ENCODE measurements around the gene MCCC1.

Gene MCCC1

DNA sequence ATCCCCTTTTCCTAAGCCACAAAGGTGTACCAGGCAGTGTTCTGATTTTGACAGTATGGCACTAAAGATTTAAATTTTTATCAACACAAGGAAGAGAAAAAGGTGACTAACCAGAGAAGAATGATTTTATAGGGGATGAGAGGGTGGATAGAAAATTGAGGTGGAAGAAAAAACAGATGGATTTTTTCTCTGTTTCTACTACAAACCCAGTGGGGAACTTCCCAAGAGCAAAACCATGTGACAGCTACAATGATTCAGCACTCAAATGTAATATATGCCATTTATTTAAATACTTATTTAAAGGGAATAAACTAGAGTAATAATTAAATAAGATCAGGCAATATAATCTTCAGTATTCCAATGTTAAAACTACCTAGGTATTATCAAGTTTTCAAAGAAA is 130.0 kb downstream of the MCCC1 start:
- Mint-ChIP-seq H3K27me3 (no peaks in the 10 kb centered on the region), H3K36me3 (peaks cover 6% of the 10 kb centered on the region), H3K4me1 (peaks cover 58% of the 10 kb centered on the region), H3K27ac (peak overlapping the region; percentile 7), H3K4me3 (no peak overlapping the region), H3K9me3 (no peaks in the 10 kb centered on the region)
- ATAC-seq = no peak

DNA sequence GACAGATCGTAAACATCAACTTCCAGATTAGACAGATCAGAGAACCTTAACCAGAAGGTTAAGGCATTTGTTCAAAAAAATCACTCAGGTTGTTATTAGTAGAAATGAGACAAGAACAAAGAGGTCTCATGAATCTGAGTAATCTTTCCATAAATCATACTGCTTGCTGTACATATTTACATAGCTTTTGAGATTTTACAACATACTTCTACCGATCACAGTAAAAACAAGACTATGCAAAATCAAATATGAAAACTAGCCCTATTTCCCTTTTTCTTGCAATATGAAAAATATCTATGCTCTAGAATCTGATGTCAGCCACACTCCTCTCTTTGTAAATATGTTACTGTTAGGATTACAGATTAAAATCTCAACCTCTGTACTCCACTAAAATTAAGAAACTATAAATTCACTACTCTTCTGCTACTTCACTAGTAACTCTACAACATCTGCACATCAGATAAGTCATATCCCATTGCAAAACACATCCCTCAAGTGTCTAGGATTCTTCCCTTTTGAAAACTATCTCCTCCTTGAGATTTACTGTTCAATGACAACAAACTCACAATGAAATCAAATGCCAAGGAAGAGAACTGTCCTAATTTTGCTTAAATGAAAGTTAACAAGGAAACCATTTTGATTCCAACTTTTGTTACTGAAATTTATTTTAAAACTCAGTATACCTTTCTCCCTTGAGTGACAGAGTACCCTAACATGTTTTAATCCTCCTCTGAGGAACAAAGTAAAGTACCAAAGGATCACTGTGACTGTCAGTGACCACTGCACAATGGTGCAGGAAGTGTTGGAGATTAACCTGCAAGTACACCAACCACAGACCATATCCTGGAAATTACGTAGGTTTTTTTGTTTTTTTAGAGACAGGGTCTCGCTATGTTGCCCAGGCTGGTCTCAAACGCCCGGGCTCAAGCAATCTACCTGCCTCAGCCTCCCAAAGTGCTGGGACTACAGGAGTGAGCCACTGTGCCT is 131.8 kb downstream of the MCCC1 start:
- H3K9me3 Mint-ChIP-seq = no peaks in the 10 kb centered on the region
- H3K4me1 Mint-ChIP-seq = peaks cover 56% of the 10 kb centered on the region
- peak overlapping the region; percentile 16 for H3K4me3 Mint-ChIP-seq
- peak; percentile 62 for ATAC-seq
- H3K36me3 Mint-ChIP-seq = peaks cover 9% of the 10 kb centered on the region
- H3K27me3 Mint-ChIP-seq = no peaks in the 10 kb centered on the region
- peak overlapping the region; percentile 54 for H3K27ac Mint-ChIP-seq

DNA sequence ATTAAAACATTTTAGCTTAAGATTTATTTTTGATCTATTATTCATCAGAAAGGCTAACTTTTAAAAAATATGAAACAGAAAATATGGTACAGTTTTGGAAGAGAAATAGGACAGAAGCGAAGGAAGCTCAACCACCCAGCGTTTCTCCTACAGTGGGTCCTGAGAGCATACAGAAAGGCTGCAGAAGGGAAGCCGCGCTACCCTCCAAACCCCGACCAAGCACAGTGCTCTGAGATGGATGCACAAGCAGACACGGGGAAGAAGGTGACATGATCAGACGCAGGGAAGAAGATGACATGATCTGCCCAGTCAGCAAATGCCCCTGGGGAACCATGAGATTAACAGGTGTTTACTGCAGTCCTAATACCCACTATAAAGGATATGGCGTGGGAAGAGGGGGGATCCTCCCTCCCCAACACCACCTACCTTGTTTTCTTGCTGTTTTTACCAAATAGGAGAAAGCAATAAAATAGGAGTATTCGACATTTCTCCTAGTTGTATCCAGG is 133.4 kb downstream of the MCCC1 start:
- H3K4me3 Mint-ChIP-seq = no peak overlapping the region
- H3K27me3 Mint-ChIP-seq = no peaks in the 10 kb centered on the region
- peaks cover 18% of the 10 kb centered on the region for H3K36me3 Mint-ChIP-seq
- peaks cover 40% of the 10 kb centered on the region for H3K4me1 Mint-ChIP-seq
- ATAC-seq = no peak
- no peaks in the 10 kb centered on the region for H3K9me3 Mint-ChIP-seq
- H3K27ac Mint-ChIP-seq = peak overlapping the region; percentile 54

Measured in stimulated activated memory B cell treated with anti-CD40 and anti-IgM and Interleukin-4, amounts not matched to agents 10 μg/mL and 1 μg/mL and 100 μg/mL, for 72 hours (primary cell).